SK-N-SH (cell line): ENCODE measurements around the gene MRFAP1. TPM values are rescaled to one million over a fixed set of nuclear protein-coding genes. Genes with fewer than 3 reads are reported as not detected.

Source experiments
- CTCF ChIA-PET: fragments of 300-600, 350-600 bp; formaldehyde crosslinking; extraction: SDS; loops from one replicate; lab custom pipeline; 2021; lab: Yijun Ruan, JAX
- POLR2A ChIA-PET: fragments of 350-600 bp; sonication (Branson Sonifier 250); formaldehyde crosslinking; extraction: SDS; loops from one replicate; lab custom pipeline; 2020; ENCODE audit warnings: antibody characterized with exemption, inconsistent platforms; lab: Yijun Ruan, JAX
- DNase-seq: peaks from one replicate; pipeline ENCODE4 v3.0.0; 2012
- H2AFZ ChIP-seq: fragments of 200-600 bp; sonication (generic); 2 replicates; pipeline ENCODE4 v1.8.1; 2016; ENCODE audit warnings: antibody characterized with exemption, mild to moderate bottlenecking, low read depth
- H3F3A ChIP-seq: fragments of 200-600 bp; sonication (generic); replicated peaks from 2 replicates; pipeline ENCODE3; 2016; ENCODE audit warnings: antibody characterized with exemption, mild to moderate bottlenecking; ENCODE audit not compliant: insufficient read depth
- H3K27ac ChIP-seq, 2 experiments: fragments of 200-500 bp in 1 of 2; fragments of 200-600 bp in 1 of 2; sonication (Bioruptor generic) in 1 of 2; sonication (generic), shearing (Covaris generic) in 1 of 2; 2 replicates each; pipeline versions ENCODE4 v1.5.1 to v1.6.1; 2014 to 2016; ENCODE audit warnings: low read depth in 2 of 2, inconsistent platforms in 1 of 2, low read length in 1 of 2, mild to moderate bottlenecking in 1 of 2, mixed read lengths in 1 of 2
- H3K27me3 ChIP-seq: fragments of 200-600 bp; sonication (generic), shearing (Covaris generic); 2 replicates; pipeline ENCODE4 v1.6.1; 2016; ENCODE audit warnings: mixed run types; ENCODE audit not compliant: insufficient read depth
- H3K36me3 ChIP-seq, 2 experiments: fragments of 200-500 bp in 1 of 2; fragments of 200-600 bp in 1 of 2; sonication (Bioruptor generic) in 1 of 2; sonication (generic) in 1 of 2; replicated peaks in 1 of 2; 2 replicates each; pipeline versions ENCODE3 to v1.5.1; 2014 to 2016; ENCODE audit warnings: low read length in 1 of 2, mild to moderate bottlenecking in 1 of 2; ENCODE audit not compliant: insufficient read depth in 2 of 2, control insufficient read depth in 1 of 2
- H3K4me1 ChIP-seq, 2 experiments: fragments of 200-500 bp in 1 of 2; fragments of 200-600 bp in 1 of 2; sonication (Bioruptor generic) in 1 of 2; sonication (generic), shearing (Covaris generic) in 1 of 2; 2 replicates each; pipeline versions ENCODE4 v1.5.1 to v1.6.1; 2014 to 2016; ENCODE audit warnings: low read depth in 1 of 2, low read length in 1 of 2, mixed run types in 1 of 2; ENCODE audit not compliant: insufficient read depth in 2 of 2, control insufficient read depth in 1 of 2
- H3K4me2 ChIP-seq: fragments of 200-600 bp; sonication (generic), shearing (Covaris generic); 2 replicates; pipeline ENCODE4 v1.6.1; 2017; ENCODE audit warnings: mixed run types
- H3K4me3 ChIP-seq, 2 experiments: fragments of 200-500 bp in 1 of 2; fragments of 200-600 bp in 1 of 2; sonication (Bioruptor generic) in 1 of 2; sonication (generic), shearing (Covaris generic) in 1 of 2; 2 replicates each; pipeline versions ENCODE4 v1.5.1 to v1.8.1; 2014 to 2016; ENCODE audit warnings: low read depth in 2 of 2, inconsistent platforms in 1 of 2, low read length in 1 of 2, mild to moderate bottlenecking in 1 of 2, mixed read lengths in 1 of 2, moderate library complexity in 1 of 2
- H3K79me2 ChIP-seq: fragments of 200-600 bp; sonication (generic); 2 replicates; pipeline ENCODE4 v1.8.1; 2017; ENCODE audit warnings: mild to moderate bottlenecking; ENCODE audit not compliant: insufficient read depth
- H3K9ac ChIP-seq: fragments of 200-600 bp; sonication (generic); 2 replicates; pipeline ENCODE4 v1.6.1; 2017; ENCODE audit warnings: mixed run types
- H3K9me2 ChIP-seq: fragments of 200-600 bp; sonication (generic); 2 replicates; pipeline ENCODE4 v1.6.1; 2017; ENCODE audit warnings: mixed run types
- H3K9me3 ChIP-seq: fragments of 200-600 bp; sonication (generic); 2 replicates; pipeline ENCODE4 v1.6.1; 2017; ENCODE audit warnings: mixed run types, mild to moderate bottlenecking, moderate library complexity
- H4K20me1 ChIP-seq: fragments of 200-600 bp; sonication (generic); 2 replicates; pipeline ENCODE4 v1.6.1; 2017; ENCODE audit warnings: mild to moderate bottlenecking, mixed run types; ENCODE audit not compliant: insufficient read depth
- ELF1 ChIP-seq: IDR thresholded peaks from 2 replicates; pipeline ENCODE4 v1.4.0; 2012
- EP300 ChIP-seq, 2 experiments: IDR thresholded peaks; 2 replicates each; pipeline versions ENCODE4 v1.4.0 to v1.6.1; 2012; ENCODE audit warnings: borderline replicate concordance in 1 of 2, low read depth in 1 of 2, low read length in 1 of 2
- EZH2phosphoT487 ChIP-seq: fragments of 200-600 bp; sonication (generic); IDR thresholded peaks from 2 replicates; pipeline ENCODE4 v1.6.1; 2017; ENCODE audit warnings: low read depth, mixed run types, mild to moderate bottlenecking, antibody characterized with exemption, moderate library complexity, borderline replicate concordance
- FOXJ3 ChIP-seq: sonication (generic); formaldehyde crosslinking; IDR thresholded peaks from 2 replicates; pipeline ENCODE4 v1.5.1; 2020; ENCODE audit warnings: mild to moderate bottlenecking, missing genetic modification reagents
- GATA2 ChIP-seq: sonication (generic); formaldehyde crosslinking; IDR thresholded peaks from 2 replicates; pipeline ENCODE4 v1.5.0; 2020; ENCODE audit warnings: mild to moderate bottlenecking, missing genetic modification reagents
- JUND ChIP-seq: IDR thresholded peaks from 2 replicates; pipeline ENCODE4 v1.4.0; 2012
- MXI1 ChIP-seq: IDR thresholded peaks from 2 replicates; pipeline ENCODE4 v1.6.1; 2012; ENCODE audit warnings: mild to moderate bottlenecking, low read depth, low read length, improper control_type of control experiment
- NRF1 ChIP-seq: IDR thresholded peaks from 2 replicates; pipeline ENCODE4 v1.6.1; 2012; ENCODE audit warnings: low read depth, mild to moderate bottlenecking, low read length
- POLR2AphosphoS5 ChIP-seq: IDR thresholded peaks from 2 replicates; pipeline ENCODE4 v1.6.1; 2012; ENCODE audit warnings: low read depth, low read length
- RFX5 ChIP-seq: IDR thresholded peaks from 2 replicates; pipeline ENCODE4 v1.6.1; 2012; ENCODE audit warnings: mild to moderate bottlenecking, improper control_type of control experiment, low read length
- SMC3 ChIP-seq: IDR thresholded peaks from 2 replicates; pipeline ENCODE4 v1.6.1; 2012; ENCODE audit warnings: low read depth, low read length, improper control_type of control experiment
- USF1 ChIP-seq: IDR thresholded peaks from 2 replicates; pipeline ENCODE4 v1.4.0; 2012; ENCODE audit warnings: low read depth, borderline replicate concordance
- USF2 ChIP-seq: fragments of 150-350 bp; IDR thresholded peaks from 2 replicates; pipeline ENCODE4 v1.6.1; 2017; ENCODE audit warnings: antibody characterized with exemption, low read length, low read depth, borderline replicate concordance
- YY1 ChIP-seq: IDR thresholded peaks from 2 replicates; pipeline ENCODE4 v1.4.0; 2012; ENCODE audit warnings: low read depth, mild to moderate bottlenecking
- ZBTB33 ChIP-seq: IDR thresholded peaks from 2 replicates; pipeline ENCODE4 v1.4.0; 2012; ENCODE audit warnings: low read depth, borderline replicate concordance
- WGBS: methylation state at CpG from one replicate; pipeline ENCODE4 v1.1.6; 2017; ENCODE audit warnings: low lambda C conversion rate; 5-methylcytosine and 5-hydroxymethylcytosine counted together
- polyA plus RNA-seq, 3 experiments: library from polyadenylated mRNA; depleted of rRNA; stranded (reverse); fragments of >200 nt; gene quantifications; 2 replicates each; pipeline ENCODE4 v1.2.3, GENCODE V29; 2012

The MRFAP1 gene
- polyA plus RNA-seq, 1 of the 3 experiments (the other 2 are of a cell fraction): 416 TPM

GRCh38 chr4:6632125-6632524, 8.4 kb upstream of the MRFAP1 start:
- H3K36me3 ChIP-seq: no peaks in the 10 kb centered on the region
- WGBS: 85% methylated on average over 4 of the region's 4 CpGs

More at GRCh38 chr4:6632125-6632524, 8.4 kb upstream of the MRFAP1 start:
- TF ChIP-seq GATA2 (CRISPR knock-in tag) (no peak), POLR2AphosphoS5 (no peak), USF1 (no peak), FOXJ3 (CRISPR knock-in tag) (no peak), YY1 (no peak), JUND (no peak), EP300 (IDR thresholded peaks at IDR 0.05; ENCODE audit: borderline replicate concordance in 1 of 2, low read depth in 1 of 2, low read length in 1 of 2) (no peak), EZH2phosphoT487 (no peak), ELF1 (no peak), NRF1 (no peak), ZBTB33 (no peak), MXI1 (no peak), RFX5 (no peak), SMC3 (no peak), USF2 (no peak)
- Histone ChIP-seq H3K27ac (no peak overlapping the region), H3K9ac (no peak overlapping the region), H3K9me3 (no peaks in the 10 kb centered on the region), H3K4me1 (peaks cover 0 to 5% of the 10 kb centered on the region in 2 experiments; a peak in 1 of 4 replicates), H3K4me2 (no peak overlapping the region), H3K27me3 (no peaks in the 10 kb centered on the region), H2AFZ (no peak overlapping the region), H3F3A (no peaks in the 10 kb centered on the region), H3K4me3 (no peak overlapping the region), H3K9me2 (no peaks in the 10 kb centered on the region), H3K79me2 (no peaks in the 10 kb centered on the region), H4K20me1 (no peaks in the 10 kb centered on the region)
- no peak for DNase-seq
- ChIA-PET CTCF (no interaction called here), POLR2A (interaction anchor here (0.5 kb wide), 1 partner anchor 90 kb away, joined by 3 read pairs; no protein-coding TSS in a partner anchor)
